ENCODE results near the gene FADS1. TPM values are rescaled to one million over a fixed set of nuclear protein-coding genes. Genes with fewer than 3 reads are reported as not detected.

FADS1 gene
- total RNA-seq, 2 experiments from 2014 or later: not detected

DNA sequence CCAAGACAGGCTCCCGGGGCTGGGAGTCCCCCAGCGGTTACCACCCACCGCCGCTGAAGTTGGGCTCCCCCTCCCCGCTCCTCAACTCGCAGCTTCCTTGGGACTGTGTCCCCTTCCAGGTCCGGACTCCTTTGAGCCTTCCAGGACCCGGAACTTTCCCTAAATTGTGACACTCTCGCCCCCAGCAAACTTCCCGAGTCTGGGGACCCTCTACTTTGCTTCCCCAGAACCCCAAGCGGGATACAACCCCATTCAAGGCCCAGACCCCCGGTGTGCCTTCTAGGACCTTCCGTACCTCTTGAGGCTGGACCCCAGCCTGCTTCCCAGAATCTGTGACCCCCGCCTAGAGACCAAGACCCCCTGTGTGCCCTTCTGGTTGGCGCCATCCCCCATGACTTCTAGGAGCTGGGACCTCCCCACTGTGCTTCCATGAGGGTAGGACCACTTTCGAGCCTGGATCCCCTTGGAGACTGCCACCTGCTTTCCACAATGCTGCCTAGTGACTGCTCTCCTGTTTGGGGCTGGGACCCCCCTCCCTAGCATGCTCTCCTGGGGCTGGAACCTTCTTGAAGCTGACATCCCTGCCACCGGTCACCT lies 63.8 kb downstream of the FADS1 start:
- TF ChIP-seq, protein P1, sequence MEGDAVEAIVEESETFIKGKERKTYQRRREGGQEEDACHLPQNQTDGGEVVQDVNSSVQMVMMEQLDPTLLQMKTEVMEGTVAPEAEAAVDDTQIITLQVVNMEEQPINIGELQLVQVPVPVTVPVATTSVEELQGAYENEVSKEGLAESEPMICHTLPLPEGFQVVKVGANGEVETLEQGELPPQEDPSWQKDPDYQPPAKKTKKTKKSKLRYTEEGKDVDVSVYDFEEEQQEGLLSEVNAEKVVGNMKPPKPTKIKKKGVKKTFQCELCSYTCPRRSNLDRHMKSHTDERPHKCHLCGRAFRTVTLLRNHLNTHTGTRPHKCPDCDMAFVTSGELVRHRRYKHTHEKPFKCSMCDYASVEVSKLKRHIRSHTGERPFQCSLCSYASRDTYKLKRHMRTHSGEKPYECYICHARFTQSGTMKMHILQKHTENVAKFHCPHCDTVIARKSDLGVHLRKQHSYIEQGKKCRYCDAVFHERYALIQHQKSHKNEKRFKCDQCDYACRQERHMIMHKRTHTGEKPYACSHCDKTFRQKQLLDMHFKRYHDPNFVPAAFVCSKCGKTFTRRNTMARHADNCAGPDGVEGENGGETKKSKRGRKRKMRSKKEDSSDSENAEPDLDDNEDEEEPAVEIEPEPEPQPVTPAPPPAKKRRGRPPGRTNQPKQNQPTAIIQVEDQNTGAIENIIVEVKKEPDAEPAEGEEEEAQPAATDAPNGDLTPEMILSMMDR (conservative IDR thresholded peaks at IDR 0.05; ENCODE audit: low read length): no peak
- no peak for TF ChIP-seq EZH2phosphoT487 (IDR thresholded peaks at IDR 0.05; ENCODE audit: borderline replicate concordance, low read depth, low read length)
- H3K9me3 ChIP-seq (ENCODE audit: low read length): no peaks in the 10 kb centered on the region
- CTCF ChIA-PET (ENCODE audit: unreplicated experiment): interaction anchor here (0.6 kb wide), 1 partner anchor 19 kb away, joined by 15 read pairs; no protein-coding TSS in a partner anchor
- H3K9me2 ChIP-seq (ENCODE audit: insufficient read depth, low read length): no peaks in the 10 kb centered on the region
- no peaks in the 10 kb centered on the region for H3K36me3 ChIP-seq (ENCODE audit: insufficient read depth, low read length)
- no peak overlapping the region for H3K4me2 ChIP-seq (ENCODE audit: low read length)
- no peak overlapping the region for H3K27ac ChIP-seq (ENCODE audit: low read depth, low read length, poor library complexity, severe bottlenecking)
- no peaks in the 10 kb centered on the region for H4K20me1 ChIP-seq (ENCODE audit: insufficient read depth, low read length)
- no TSS peak for BruUV-seq (replicated peaks)
- no peaks in the 10 kb centered on the region for H3K79me2 ChIP-seq (ENCODE audit: insufficient read depth, low read depth, low read length)
- H3K4me1 ChIP-seq (ENCODE audit: insufficient read depth, low read length, poor library complexity, severe bottlenecking): peaks cover 10% of the 10 kb centered on the region
- no peak for DNase-seq (ENCODE audit: low spot score)
- H2AFZ ChIP-seq (ENCODE audit: low read length): no peak overlapping the region
- H3K4me3 ChIP-seq (ENCODE audit: low read depth, low read length, poor library complexity, severe bottlenecking): no peak overlapping the region
- intact Hi-C loops (cut with micrococcal nuclease; ENCODE audit: unreplicated experiment): no loop called here
- POLR2A ChIA-PET: no interaction called here

DNA sequence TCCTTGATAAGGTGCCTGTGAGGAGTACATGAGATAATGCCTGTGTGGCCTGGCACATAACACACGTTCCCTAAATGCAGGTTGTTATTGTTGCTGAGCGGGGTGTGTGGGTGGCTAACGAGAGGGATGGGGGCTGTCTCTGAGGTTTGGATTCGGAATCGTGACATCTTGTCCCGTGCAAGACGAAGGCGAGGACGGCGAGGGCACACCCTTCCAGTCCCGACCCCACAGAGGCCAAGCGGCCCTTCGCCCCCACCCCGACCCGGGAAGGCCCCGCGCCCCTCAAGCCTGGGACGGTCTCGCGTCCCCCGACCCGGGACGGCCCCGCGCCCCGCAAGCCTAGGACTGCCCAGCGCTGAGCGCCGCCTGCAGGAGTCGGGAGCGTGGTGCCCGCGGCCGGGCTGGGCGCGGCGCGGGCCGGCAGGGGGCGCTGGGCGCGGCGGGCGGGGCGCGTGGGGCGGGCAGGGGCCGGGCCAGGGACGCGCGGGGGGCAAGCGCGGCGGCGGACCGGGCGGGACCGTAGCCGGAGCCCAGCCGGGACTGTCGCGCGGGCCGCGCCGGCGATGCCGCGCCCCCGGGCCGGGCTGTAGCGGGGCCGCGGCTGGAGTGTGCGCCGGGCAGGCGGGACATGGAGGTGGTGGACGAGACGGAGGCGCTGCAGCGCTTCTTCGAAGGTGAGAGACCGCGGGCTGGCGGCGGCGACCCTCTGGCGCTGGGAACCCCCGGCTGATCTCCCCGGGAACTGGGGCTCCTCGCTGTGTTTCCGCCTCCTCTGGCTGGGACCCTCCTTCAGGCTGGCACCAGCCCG lies 64.5 kb downstream of the FADS1 start, which contains the start of gene MYRF:
Gene MYRF (plus strand): TSS at position 520 of the 808 bp plus-strand sequence. CDS start 109 bp downstream, at position 629.
- ChIA-PET CTCF (ENCODE audit: unreplicated experiment) (no interaction called here), POLR2A (no interaction called here)
- Histone ChIP-seq H3K4me1 (ENCODE audit: insufficient read depth, low read length, poor library complexity, severe bottlenecking) (peaks cover 10% of the 10 kb centered on the region), H3K4me2 (ENCODE audit: low read length) (no peak within 1 kb of the TSS), H3K9me3 (ENCODE audit: low read length) (no peaks in the 10 kb centered on the region), H3K79me2 (ENCODE audit: insufficient read depth, low read depth, low read length) (no peaks in the 10 kb centered on the region), H3K9me2 (ENCODE audit: insufficient read depth, low read length) (no peaks in the 10 kb centered on the region), H2AFZ (ENCODE audit: low read length) (no peak within 1 kb of the TSS), H3K36me3 (ENCODE audit: insufficient read depth, low read length) (no peaks in the 10 kb centered on the region), H3K27ac (ENCODE audit: low read depth, low read length, poor library complexity, severe bottlenecking) (no peak within 1 kb of the TSS), H4K20me1 (ENCODE audit: insufficient read depth, low read length) (no peaks in the 10 kb centered on the region), H3K4me3 (ENCODE audit: low read depth, low read length, poor library complexity, severe bottlenecking) (no peak within 1 kb of the TSS)
- intact Hi-C loops (cut with micrococcal nuclease; ENCODE audit: unreplicated experiment): no loop called here
- BruUV-seq (replicated peaks): no TSS peak
- no peak for TF ChIP-seq EZH2phosphoT487 (IDR thresholded peaks at IDR 0.05; ENCODE audit: borderline replicate concordance, low read depth, low read length)
- TF ChIP-seq, protein P1 (conservative IDR thresholded peaks at IDR 0.05; ENCODE audit: low read length): 0 out of 2 replicates have a peak, but pooled peaks have one; percentile 20
- DNase-seq (ENCODE audit: low spot score): no peak

DNA sequence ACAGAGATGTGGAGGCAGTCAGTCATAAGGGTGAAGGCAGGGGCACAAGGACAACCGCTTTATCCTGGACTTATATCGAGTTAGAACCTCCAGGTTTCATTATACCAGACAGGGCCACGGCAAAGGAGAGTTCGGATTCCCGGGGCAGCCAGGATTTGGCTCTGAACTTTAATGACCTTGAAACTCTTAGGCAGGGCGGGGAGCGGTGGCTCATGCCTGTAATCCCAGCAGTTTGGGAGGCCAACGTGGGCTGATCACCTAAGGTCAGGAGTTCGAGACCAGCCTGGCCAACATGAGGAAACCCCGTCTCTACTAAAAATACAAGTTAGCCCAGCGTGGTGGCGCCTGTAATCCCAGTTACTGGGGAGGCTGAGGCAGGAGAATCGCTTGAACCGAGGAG lies 65.4 kb downstream of the FADS1 start:
- Histone ChIP-seq H3K4me1 (ENCODE audit: insufficient read depth, low read length, poor library complexity, severe bottlenecking) (peaks cover 2% of the 10 kb centered on the region), H3K9me2 (ENCODE audit: insufficient read depth, low read length) (no peaks in the 10 kb centered on the region), H3K9me3 (ENCODE audit: low read length) (no peaks in the 10 kb centered on the region), H3K27ac (ENCODE audit: low read depth, low read length, poor library complexity, severe bottlenecking) (no peak overlapping the region), H4K20me1 (ENCODE audit: insufficient read depth, low read length) (no peaks in the 10 kb centered on the region), H3K4me3 (ENCODE audit: low read depth, low read length, poor library complexity, severe bottlenecking) (no peak overlapping the region), H3K79me2 (ENCODE audit: insufficient read depth, low read depth, low read length) (no peaks in the 10 kb centered on the region), H3K4me2 (ENCODE audit: low read length) (no peak overlapping the region), H3K36me3 (ENCODE audit: insufficient read depth, low read length) (no peaks in the 10 kb centered on the region), H2AFZ (ENCODE audit: low read length) (no peak overlapping the region)
- ChIA-PET CTCF (ENCODE audit: unreplicated experiment) (no interaction called here), POLR2A (interaction anchor here (0.6 kb wide), 1 partner anchor 635 kb away, joined by 3 read pairs; no protein-coding TSS in a partner anchor)
- intact Hi-C loops (cut with micrococcal nuclease; ENCODE audit: unreplicated experiment): no loop called here
- TF ChIP-seq, protein P1 (conservative IDR thresholded peaks at IDR 0.05; ENCODE audit: low read length): no peak
- TF ChIP-seq EZH2phosphoT487 (IDR thresholded peaks at IDR 0.05; ENCODE audit: borderline replicate concordance, low read depth, low read length): no peak
- no peak for DNase-seq (ENCODE audit: low spot score)
- BruUV-seq (replicated peaks): no TSS peak

All from OCI-LY7 (cell line).